Loucy (cell line): ENCODE measurements around the gene CEBPB.
"Not testable (repeated sequence)": the region's sequence is repeated elsewhere in the genome, so short reads cannot be mapped to it uniquely, and the experiment has no call there.

ENCODE experiments used
- H2AFZ ChIP-seq: fragments of 200-600 bp; sonication (generic); 2 replicates; pipeline ENCODE4 v1.6.0; 2016; ENCODE audit warnings: antibody characterized with exemption, mild to moderate bottlenecking, low read length, moderate library complexity
- H3F3A ChIP-seq: fragments of 200-600 bp; 2 replicates; pipeline ENCODE4 v1.6.0; 2016; ENCODE audit warnings: antibody characterized with exemption, low read depth, mild to moderate bottlenecking
- H3K27me3 ChIP-seq: fragments of 200-600 bp; sonication (generic); 2 replicates; pipeline ENCODE4 v1.6.1; 2014; ENCODE audit warnings: low read length, mild to moderate bottlenecking; ENCODE audit not compliant: insufficient read depth, poor library complexity, severe bottlenecking
- H3K36me3 ChIP-seq: fragments of 200-600 bp; sonication (generic); 2 replicates; pipeline ENCODE4 v1.6.1; 2016; ENCODE audit warnings: low read length; ENCODE audit not compliant: insufficient read depth
- H3K4me1 ChIP-seq: fragments of 200-600 bp; sonication (generic); 2 replicates; pipeline ENCODE4 v1.5.1; 2014; ENCODE audit warnings: low read length, mild to moderate bottlenecking; ENCODE audit not compliant: insufficient read depth, poor library complexity, severe bottlenecking
- H3K4me2 ChIP-seq: fragments of 200-600 bp; sonication (generic); 2 replicates; pipeline ENCODE4 v1.6.0; 2014; ENCODE audit warnings: antibody characterized with exemption, low read length, low read depth, mild to moderate bottlenecking; ENCODE audit not compliant: poor library complexity, severe bottlenecking
- H3K4me3 ChIP-seq: fragments of 200-600 bp; sonication (generic); 2 replicates; pipeline ENCODE4 v1.5.1; 2014; ENCODE audit warnings: low read length, mild to moderate bottlenecking, mixed read lengths; ENCODE audit not compliant: poor library complexity, severe bottlenecking
- H3K79me2 ChIP-seq: fragments of 200-600 bp; sonication (generic); 2 replicates; pipeline ENCODE4 v1.6.1; 2014; ENCODE audit warnings: low read length; ENCODE audit not compliant: insufficient read depth
- H3K9ac ChIP-seq: fragments of 200-600 bp; sonication (generic); 2 replicates; pipeline ENCODE4 v1.6.0; 2014; ENCODE audit warnings: mild to moderate bottlenecking, low read depth, low read length, moderate library complexity; ENCODE audit not compliant: poor library complexity, severe bottlenecking
- H3K9me2 ChIP-seq: fragments of 200-600 bp; sonication (generic); replicated peaks from 2 replicates; pipeline ENCODE4 v1.6.1; 2016; ENCODE audit warnings: low read depth, low read length, mixed read lengths
- H3K9me3 ChIP-seq: fragments of 200-600 bp; sonication (generic); 2 replicates; pipeline ENCODE4 v1.6.1; 2014; ENCODE audit warnings: mild to moderate bottlenecking, antibody characterized with exemption, low read length, low read depth; ENCODE audit not compliant: insufficient read depth
- H4K20me1 ChIP-seq: fragments of 200-600 bp; sonication (generic); 2 replicates; pipeline ENCODE4 v1.6.0; 2014; ENCODE audit warnings: antibody characterized with exemption, low read length, mild to moderate bottlenecking; ENCODE audit not compliant: insufficient read depth, poor library complexity, severe bottlenecking
- EZH2phosphoT487 ChIP-seq: fragments of 200-600 bp; IDR thresholded peaks from 2 replicates; pipeline ENCODE4 v1.6.1; 2018; ENCODE audit warnings: antibody characterized with exemption, mild to moderate bottlenecking, moderate library complexity, borderline replicate concordance
- TF ChIP-seq, protein P1 (sequence below): fragments of 200-600 bp; sonication (generic); conservative IDR thresholded peaks from 2 replicates; pipeline ENCODE4 v1.5.1; 2014; ENCODE audit warnings: mild to moderate bottlenecking, antibody characterized with exemption, low read length

Gene CEBPB

DNA sequence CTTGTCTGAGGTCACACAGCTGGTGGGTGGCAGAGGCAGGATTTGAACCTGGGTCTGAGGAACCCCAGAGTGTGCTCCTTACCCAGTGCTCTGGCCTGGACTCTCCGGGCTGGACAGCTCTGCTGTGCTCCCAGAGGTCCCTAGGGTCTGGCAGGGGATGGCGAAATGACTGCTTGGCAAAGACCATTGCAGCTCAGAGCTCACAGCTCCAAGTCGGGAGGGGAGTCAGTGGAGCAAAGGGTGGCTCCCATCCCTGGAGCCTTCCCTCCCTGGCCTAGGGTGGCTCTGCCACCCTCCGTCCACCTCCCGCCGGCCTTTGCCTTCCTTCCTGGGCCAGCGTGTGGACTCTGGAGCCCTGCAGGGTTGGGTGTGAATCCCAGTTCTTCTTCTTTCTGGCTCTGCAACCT lies 17.5 kb downstream of the CEBPB start:
- H3F3A ChIP-seq, result no peaks in the 10 kb centered on the region
- H3K4me1 ChIP-seq, result peaks cover 12% of the 10 kb centered on the region
- no peaks in the 10 kb centered on the region for H3K79me2 ChIP-seq
- no peaks in the 10 kb centered on the region for H3K27me3 ChIP-seq
- no peak overlapping the region for H3K9ac ChIP-seq
- H2AFZ ChIP-seq, result no peak overlapping the region
- H3K9me3 ChIP-seq, result no peaks in the 10 kb centered on the region; the same call in 1 of the 2 replicates
- H3K4me2 ChIP-seq, result no peak overlapping the region
- H3K4me3 ChIP-seq, result no peak overlapping the region
- no peak for TF ChIP-seq EZH2phosphoT487
- TF ChIP-seq, protein P1, sequence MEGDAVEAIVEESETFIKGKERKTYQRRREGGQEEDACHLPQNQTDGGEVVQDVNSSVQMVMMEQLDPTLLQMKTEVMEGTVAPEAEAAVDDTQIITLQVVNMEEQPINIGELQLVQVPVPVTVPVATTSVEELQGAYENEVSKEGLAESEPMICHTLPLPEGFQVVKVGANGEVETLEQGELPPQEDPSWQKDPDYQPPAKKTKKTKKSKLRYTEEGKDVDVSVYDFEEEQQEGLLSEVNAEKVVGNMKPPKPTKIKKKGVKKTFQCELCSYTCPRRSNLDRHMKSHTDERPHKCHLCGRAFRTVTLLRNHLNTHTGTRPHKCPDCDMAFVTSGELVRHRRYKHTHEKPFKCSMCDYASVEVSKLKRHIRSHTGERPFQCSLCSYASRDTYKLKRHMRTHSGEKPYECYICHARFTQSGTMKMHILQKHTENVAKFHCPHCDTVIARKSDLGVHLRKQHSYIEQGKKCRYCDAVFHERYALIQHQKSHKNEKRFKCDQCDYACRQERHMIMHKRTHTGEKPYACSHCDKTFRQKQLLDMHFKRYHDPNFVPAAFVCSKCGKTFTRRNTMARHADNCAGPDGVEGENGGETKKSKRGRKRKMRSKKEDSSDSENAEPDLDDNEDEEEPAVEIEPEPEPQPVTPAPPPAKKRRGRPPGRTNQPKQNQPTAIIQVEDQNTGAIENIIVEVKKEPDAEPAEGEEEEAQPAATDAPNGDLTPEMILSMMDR, result no peak
- H3K36me3 ChIP-seq, result no peaks in the 10 kb centered on the region
- no peaks in the 10 kb centered on the region for H3K9me2 ChIP-seq
- no peaks in the 10 kb centered on the region for H4K20me1 ChIP-seq

DNA sequence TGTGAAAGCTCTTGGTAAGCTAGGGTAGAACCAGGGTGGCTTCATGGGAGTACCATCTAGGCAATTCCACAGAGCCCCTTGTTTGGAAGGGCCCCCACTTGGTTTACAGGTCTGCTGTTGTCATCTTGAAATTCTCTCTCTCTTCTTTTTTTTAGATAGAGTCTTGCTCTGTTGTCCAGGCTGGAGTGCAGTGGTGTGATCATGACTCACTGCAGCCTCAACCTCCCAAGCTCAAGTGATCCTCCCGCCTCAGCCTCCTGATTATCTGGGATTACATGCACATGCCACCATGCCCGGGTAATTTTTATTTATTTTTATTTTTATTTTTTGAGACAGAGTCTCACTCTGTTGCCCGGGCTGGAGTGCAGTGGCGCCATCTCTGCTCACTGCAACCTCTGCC lies 18.2 kb downstream of the CEBPB start:
- not testable (repeated sequence) for H3K9me2 ChIP-seq, H3K27me3 ChIP-seq, H3K4me2 ChIP-seq, H4K20me1 ChIP-seq, H3K9ac ChIP-seq, H3F3A ChIP-seq, H2AFZ ChIP-seq, H3K79me2 ChIP-seq, H3K4me3 ChIP-seq, H3K9me3 ChIP-seq, H3K36me3 ChIP-seq
- peaks cover 12% of the 10 kb centered on the region for H3K4me1 ChIP-seq

DNA sequence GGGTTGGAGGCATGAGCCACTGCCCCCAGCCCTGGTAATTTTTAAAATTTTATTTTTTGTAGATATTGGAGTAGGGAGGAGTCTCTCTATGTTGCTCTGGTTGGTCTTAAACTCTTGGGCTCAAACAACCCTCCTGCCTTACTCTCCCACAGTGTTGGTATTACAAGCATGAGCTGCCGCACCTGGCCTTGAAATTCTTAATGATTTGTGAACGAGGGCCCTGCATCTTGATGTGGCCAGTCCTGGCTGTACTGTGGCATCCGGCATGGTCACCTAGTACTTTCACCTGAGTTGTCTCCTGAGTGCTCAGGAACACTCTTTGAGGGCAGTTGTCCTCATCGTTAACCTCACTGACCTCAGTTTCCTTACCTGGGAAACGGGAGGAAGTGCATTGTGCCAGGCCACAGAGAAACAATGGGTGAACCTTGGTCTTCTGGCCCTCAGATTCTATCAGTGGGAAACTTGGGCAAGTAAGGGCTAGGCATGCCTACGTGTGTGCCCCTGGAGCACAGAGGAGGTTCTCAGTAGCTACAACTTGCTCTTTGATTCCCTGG lies 19.5 kb downstream of the CEBPB start:
- no peak for TF ChIP-seq EZH2phosphoT487
- TF ChIP-seq, protein P1, result no peak

DNA sequence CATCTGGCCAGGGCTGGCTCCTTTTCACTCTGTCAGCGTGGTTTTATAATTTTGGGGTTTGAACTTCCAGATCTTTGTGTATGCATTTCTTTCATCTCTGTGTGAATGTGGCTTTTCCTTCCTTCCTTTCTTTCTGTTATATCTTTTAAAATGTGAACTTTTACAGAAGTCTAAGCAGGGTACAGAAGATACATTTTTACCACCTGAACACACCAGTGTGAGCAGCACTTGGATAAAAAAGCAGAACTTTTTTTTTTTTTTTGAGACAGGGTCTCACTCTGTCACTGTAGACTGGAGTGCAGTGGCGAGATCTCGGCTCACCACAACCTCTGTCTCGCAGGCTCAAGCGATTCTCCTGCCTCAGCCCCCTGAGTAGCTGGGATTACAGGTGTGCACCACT lies 20.5 kb downstream of the CEBPB start:
- Histone ChIP-seq H3K9ac (no peak overlapping the region), H3K9me3 (no peaks in the 10 kb centered on the region), H4K20me1 (no peaks in the 10 kb centered on the region), H3K27me3 (no peaks in the 10 kb centered on the region), H3K36me3 (no peaks in the 10 kb centered on the region), H3K79me2 (no peaks in the 10 kb centered on the region), H2AFZ (no peak overlapping the region), H3K9me2 (no peaks in the 10 kb centered on the region), H3K4me2 (peak overlapping the region; percentile 38), H3F3A (no peaks in the 10 kb centered on the region), H3K4me1 (peaks cover 12% of the 10 kb centered on the region), H3K4me3 (no peak overlapping the region)
- TF ChIP-seq, protein P1, result no peak
- TF ChIP-seq EZH2phosphoT487, result no peak

More for the DNA sequence above, 19.5 kb downstream of the CEBPB start:
- Histone ChIP-seq H4K20me1 (no peaks in the 10 kb centered on the region), H3K79me2 (no peaks in the 10 kb centered on the region), H3K4me1 (peaks cover 12% of the 10 kb centered on the region), H3F3A (no peaks in the 10 kb centered on the region), H3K27me3 (no peaks in the 10 kb centered on the region), H3K9ac (no peak overlapping the region), H3K9me2 (no peaks in the 10 kb centered on the region), H3K36me3 (no peaks in the 10 kb centered on the region), H3K9me3 (no peaks in the 10 kb centered on the region), H3K4me3 (no peak overlapping the region), H3K4me2 (no peak overlapping the region), H2AFZ (no peak overlapping the region)
